Fibroblast of skin of left biceps (primary cell): ENCODE data around the gene STX16.
"Not testable (repeated sequence)": the region's sequence is repeated elsewhere in the genome, so short reads cannot be mapped to it uniquely, and the experiment has no call there.

Source experiments
- DNase-seq, 2 experiments: peaks; one replicate each; pipeline ENCODE4 v3.0.0-alpha.2; 2013; ENCODE audit warnings: low read depth in 2 of 2

Gene STX16

DNA sequence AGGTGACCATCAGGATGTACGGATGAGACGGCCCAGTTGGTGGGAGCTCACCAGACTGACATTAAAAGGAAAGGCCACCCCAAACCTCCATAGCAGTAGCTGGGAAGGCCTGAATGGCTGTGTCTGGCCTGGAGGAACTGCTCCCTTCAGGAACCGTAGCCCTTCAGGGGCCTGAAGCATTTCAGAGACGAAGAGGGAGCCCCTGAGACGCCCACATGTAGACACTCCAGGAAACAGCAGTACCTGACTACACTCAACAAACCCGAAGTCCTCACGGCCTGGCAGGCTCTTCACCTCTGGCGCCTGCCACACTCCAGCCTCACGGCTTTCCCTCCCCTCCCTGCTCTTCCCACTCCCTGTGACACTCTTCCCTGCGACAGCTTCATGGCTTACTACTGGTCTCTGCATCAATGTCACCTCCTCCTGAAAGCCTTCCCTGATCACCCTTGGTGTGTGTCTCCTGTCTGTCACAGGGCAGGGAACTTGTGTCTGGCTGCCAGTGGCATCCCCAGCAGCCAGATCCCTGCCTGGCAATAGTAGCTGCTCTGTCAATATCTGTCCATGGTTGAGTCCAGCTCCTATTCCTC lies 14.6 kb upstream of the STX16 start:
- no peak for DNase-seq

DNA sequence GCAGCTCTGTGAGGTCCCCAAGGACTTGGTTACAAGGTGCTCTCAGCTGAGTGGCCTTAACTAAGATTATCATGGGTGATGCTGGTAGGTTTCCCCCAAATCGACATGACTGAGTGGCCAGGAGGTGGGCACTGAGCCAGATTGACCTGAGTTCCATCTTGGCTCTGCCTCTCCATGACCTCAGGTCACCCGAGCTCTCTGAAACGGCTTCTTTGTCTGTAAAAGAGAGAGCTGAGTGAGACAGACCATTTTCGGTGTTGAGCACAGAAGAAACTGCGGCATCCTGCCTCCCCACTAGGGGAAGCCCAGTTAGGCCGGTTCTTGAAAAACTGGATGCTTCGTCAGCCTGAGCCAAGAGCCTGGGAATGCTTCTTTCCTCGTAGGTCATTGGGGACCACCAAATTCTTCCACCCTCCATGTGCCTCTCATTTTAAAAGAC lies 14.1 kb upstream of the STX16 start:
- DNase-seq: no peak

DNA sequence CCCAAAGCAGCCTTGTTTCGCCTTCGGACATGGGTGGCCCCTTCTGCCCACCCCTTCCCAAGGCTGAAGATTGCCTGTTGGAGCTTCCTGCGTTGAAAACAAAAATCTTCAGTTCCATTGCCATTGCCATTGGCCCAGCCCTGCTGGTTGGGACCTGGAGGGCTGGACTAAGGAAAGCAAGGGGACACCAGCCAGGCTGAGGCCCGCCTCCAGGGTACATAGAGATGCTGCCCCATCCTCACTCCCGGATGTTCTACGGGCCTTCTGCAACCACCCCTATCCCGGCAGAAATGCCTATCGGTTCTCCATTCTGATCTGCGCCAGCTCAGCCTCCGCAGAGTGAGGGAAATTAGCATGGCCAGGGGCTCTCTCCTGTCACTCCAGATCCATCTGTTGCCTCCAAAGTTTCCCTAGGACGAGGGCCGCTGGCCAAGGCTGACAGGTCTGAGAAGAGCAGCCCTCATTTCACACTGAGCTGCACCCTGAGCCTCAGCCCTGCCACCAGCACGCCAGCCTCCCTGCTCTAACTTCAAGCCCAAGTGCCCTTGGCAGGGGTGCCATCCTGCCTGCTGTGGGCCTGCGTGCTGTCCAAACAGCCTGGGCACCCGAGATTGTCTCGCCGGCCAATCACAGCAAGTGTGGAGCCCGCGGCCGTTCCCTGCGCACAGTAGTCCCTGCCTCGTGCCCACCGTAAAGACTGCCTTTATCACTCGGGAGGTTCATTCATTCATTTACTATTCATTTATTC lies 13.4 kb upstream of the STX16 start:
- no peak for DNase-seq

DNA sequence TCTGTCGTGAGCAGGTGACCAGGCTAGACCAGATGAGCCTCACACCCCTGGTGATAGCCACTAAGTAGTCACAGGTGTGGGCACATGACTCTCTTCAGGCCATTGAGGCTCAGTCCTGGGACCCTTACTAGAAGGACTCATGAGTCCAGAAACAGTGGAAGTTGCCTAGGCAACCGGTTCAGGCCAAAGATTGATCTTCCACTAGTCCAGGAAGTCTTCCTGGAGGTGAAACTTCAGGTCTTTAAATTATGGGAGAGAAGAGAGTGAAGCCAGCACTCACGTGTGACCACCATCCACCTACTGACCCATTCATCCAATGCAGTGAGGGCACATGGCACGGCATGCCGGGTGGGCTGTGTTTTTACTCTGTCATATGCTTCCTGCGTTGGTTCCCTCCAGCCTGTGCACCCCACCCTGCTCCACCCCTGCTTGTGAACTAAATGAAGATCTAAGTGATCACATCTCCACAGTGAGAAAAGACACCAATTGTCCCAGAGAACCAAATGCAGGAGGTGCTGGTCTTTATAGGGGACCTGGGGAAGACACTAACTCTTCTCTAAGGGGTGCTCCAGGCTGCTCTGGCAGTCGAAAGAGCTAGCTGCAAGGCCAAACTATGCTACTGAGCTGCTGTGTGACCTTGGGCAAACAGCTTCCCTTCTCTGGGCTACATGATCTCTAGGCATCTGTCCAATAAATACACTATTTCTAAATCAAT lies 12.5 kb upstream of the STX16 start:
- DNase-seq: no peak

DNA sequence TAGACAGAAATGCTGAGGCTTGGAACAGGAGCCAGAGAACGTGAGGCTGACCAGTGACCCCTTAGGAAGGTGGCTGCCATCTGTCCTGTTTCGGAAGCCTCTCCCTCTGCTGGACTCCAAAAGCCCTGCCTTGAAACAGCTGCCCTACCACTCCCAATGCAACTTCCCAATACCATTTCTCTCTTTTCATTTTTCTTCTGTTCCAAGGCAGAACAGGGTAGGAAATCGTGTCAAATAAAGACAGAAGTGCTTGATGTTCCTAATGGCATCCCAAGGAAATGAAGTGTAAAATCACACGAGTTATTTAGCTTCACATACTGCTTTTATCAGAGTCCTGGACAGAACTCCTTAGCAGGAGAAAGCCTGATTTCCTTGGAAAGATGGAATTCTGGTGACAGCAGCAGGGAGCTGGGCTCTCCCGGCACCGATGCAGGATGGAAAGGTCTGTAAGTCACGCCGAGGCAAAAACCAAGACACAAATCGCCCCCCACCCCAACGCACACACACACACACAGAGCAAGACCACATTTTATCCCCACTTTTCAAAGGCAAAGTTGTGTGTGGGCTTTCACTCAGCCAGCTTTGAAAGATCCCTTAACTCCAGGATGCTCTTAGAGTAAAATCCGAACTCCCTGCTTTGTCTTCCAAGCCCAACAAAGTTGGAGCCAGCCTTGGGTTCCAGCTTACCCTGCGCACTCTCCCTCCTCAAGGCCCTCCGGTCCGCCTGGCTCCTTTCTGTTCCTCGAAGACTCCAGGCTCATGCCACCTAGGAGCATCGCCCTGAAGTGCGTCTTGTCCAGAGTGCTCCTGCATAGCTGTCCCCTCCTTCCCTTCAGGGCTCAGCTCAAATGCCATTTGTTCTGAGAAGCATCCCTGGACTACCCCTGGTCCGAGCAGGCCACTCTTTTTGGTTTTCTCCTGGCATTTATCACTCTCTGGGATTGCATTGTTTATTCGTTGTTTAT lies 11.6 kb upstream of the STX16 start:
- DNase-seq: no peak

DNA sequence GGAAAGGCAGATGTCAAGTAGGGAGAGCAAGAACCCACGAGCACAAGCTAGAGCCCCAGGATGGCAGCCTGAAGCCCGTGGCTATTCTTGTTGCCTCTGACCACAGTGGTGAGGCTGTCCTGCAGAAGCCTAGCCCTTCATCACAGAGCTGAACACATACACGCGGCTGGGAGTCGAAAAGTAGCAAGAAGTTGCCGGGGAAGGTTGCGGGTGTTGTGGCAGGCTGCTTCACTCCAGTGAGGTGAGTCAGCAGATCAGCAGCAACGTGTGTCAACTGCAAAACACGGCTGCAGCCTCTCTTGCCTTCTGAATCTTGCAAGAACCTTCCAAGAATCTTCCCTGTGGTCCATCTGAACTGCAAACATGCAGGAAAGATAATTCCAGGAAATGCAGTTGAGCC lies 10.6 kb upstream of the STX16 start:
- DNase-seq: no peak

DNA sequence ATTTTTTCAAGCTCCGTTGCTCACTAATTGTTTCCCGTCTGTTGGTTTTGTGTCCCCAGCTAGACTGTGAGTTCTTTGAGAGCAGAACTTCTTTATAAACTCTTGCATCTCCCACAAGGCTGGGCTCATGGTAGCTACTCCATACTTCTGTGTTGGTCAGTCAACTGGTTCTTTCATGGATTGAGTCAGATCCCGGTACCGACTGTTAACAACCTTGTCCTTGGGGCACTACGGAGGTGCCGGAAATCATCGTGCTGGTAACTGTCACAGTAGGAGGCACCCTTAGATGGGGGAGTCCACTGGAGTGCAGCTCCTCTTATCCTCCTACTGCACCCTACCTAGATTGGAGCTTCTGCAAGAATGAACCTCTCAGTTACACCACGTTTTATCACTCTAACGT lies 8.6 kb upstream of the STX16 start:
- DNase-seq: no peak

DNA sequence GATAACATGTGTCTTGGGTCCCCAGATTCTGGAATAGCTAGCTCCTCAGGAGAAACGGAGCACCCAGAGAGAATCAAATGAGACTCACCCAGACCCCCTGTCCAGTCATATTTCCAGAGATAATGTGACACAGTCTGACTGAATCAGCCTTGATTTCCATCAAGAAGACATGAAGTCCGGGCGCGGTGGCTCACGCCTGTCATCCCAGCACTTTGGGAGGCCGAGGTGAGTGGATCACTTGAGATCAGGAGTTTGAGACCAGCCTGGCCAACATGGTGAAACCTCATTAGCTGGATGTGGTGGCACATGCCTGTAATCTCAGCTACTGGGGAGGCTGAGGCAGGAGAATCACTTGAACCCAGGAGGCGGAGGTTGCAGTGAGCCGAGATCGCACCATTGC lies 8.2 kb upstream of the STX16 start:
- DNase-seq: not testable (repeated sequence)

DNA sequence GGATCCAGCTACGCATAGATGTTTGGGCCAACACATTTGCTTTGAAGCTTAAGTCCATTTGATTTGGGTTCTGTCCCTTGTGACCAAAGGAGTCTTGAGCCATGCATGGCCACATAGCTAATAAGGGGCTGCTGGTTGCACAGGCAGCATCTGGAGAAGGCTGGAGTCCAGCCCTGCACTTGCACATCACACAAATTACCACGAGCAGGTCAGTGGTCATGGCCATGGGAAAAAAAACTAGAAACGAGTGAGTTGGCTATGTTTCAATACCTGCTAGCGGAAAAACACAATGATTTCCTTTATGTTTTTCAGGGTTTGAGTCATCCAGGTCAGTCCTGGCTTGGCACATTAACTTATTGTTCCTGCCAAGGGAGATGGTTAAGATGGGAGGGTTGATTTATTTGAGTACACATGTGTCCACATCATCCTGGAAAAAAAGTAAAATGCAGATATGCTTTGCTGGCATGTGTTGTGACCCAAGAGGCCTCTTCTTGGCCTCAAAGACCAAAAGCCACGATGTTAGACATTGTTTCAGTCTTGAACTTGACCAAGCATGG lies 5.6 kb upstream of the STX16 start:
- peak in 1 of 2 experiments; percentile 35 for DNase-seq

DNA sequence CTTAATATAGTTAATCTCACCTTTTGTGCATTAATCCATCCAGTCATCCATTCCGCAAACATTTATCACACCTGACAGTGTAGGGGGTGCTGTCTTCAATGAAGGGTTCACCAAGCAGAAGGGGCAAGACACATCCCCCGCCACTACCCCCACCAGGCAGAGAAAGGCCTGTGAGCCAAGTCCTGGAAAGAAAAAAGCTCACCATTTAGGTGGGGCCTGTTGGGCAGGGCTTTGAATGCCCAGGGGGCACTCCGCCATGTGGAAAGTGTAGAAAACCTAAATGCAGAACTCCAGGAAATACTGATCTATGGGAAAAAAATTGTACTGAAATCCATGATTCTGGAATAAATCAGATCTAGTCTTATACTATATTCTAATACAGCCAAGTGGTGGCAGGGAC lies 4.8 kb upstream of the STX16 start:
- no peak for DNase-seq

DNA sequence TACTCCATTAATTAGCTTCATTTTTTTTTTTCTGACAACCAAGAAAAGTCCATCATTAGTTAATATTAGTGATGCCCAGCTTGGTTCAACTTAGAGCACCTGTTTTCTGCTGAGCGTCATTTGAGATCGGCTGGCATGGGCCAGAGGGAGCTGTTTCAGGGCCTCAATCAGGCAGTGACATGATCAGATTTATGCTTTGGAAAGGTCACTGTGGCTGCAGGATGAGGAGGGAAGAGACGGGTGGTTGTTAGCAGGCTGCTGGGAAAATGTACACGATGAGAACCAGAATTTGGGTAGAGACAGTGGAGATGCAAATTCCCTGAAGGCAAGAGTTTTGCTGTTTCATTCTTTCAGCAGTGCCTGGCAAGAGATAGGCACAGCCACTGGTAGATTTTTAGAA lies 4.4 kb upstream of the STX16 start:
- DNase-seq: no peak

DNA sequence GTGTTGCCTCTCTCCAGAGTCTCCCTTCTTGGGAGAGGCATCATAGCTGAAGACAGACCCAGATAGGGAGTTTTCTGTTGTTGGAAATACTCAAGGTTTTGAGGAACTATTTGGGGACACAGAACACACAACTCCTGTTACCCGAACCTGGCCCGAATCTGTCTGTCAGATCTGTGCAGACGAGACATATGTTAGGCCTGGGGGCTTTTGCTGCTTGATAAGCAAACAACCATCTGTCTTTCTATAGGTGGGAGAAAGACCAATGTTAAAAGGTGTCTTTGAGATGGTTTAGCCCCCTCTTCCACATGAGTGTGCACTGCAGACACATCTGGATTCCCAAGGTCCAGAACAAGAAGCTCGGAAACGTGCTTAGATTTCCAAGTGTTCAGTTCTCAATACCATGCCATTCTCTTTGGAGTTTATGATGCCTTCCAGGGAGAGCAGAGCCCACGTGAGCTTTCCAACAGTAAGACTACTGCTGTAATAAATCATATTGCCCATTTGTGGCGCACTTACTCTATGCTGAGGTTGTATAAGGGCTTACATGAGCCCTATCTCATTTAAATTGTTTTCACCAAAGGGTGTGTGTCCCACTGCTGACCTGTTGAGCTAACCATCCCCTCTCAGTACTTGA lies 3.8 kb upstream of the STX16 start:
- DNase-seq: no peak

DNA sequence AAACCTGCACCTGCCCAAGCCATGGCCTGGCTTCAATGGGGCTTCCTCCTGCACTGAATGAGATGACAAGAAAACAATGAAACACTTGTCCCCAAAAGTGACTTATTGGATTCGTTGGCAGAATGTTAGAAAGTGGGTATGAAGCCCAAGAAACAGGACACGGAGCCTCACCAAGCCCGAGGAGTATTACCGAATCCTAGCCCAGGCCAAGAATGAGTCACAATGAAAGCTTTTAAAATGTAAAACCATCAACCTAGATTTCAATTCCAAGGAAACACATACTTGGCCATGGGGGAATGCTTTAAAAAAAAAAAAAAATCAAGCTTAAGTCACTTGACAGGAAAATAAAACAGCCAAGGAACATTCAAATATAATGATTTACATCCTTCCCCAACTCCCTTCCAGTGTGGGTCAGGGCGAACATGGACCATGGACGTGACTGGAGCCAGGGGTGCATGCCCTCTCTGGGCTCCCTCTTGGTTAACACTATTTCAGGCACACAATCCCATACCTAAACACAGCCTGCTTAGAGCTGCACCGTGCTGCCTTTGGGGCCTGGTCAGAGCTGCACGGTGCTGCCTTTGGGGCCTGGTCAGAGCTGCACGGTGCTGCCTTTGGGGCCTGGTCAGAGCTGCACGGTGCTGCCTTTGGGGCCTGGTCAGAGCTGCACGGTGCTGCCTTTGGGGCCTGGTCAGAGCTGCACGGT lies 3.1 kb upstream of the STX16 start:
- DNase-seq: peak in 1 of 2 experiments; percentile 20

DNA sequence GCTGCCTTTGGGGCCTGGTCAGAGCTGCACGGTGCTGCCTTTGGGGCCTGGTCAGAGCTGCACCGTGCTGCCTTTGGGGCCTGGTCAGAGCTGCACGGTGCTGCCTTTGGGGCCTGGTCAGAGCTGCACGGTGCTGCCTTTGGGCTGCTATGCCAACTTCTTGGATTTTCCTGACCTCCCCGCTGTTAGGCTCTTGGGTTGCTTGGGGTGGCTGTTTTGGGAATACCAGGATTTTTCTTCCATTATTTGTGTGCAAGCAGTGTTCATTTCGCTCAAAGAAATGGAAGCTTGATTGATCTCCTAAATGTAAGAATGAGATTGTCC lies 2.6 kb upstream of the STX16 start:
- DNase-seq: not testable (repeated sequence)

DNA sequence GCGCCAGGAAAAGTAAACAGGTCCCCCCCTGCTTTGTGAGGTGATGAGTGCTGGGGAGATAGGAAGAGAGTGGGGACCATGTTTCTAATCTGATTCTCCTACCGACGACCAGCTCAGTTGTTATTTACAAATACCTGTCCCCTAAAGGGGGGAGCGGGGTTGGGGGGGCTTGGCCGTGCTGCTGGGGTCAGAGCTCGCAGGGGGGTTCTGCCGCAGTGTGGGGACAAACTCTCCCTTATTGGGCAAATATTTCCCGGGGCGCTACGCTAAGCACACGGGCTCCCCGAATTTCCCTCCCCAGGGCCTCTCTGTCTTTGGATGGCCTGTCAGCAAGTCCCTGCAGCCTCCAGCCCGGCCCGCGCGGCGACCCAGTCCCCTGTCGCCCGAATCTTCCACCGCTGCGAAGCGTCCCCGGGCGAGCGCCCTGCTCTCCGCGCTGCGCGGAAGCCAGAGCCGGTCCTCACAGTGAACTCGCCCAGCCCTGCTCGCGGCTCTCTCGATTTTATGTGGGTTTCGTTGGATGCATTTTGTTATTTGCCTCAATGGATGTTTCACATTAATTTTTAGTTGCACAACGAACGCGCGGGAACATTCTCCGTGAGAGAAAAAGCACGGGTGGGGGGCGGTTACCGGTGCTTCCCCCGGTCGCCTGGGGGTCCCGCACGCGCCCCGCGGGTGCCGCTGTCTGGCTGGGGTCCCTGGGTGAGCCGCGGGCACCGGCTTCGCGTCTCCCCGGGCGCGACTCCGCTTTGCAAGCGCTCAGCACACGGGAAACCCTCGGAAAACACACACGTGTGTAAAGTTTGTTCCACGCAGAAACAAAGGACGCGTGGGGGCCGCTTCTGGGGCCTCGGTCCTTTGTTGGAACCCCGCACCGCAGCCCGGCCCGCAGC lies 1.5 kb upstream of the STX16 start:
- DNase-seq: no peak

DNA sequence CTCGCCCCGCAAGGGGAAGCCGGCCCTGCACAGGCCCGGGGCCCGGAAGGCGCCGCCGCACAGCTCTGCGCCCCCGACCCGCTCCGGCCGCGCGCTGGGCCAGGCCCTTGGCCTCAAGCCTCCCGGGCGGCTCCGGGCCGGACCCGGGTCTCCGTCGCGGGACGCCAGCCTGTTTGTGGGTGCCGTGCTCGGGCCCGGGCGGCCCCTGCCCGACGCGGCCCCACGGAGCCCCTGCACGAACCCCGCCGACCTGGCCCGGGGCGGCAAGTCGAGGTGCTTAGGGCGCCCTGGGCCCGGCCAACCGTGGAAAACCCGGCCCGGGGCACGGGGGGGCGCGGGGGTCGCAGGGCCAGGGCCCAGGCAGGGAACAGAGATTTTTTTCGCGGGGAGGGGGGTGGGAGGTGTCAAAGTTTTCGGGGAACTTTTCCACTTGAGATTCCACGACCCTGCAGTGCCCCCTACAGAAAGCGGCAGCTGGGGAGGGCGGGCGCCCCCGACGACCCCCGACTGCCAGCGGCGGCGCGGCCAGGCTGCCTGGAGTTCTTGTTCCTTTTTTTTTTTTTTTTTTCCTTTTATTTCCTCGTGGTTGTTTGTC lies 805 bp upstream of the STX16 start:
- DNase-seq: no peak

DNA sequence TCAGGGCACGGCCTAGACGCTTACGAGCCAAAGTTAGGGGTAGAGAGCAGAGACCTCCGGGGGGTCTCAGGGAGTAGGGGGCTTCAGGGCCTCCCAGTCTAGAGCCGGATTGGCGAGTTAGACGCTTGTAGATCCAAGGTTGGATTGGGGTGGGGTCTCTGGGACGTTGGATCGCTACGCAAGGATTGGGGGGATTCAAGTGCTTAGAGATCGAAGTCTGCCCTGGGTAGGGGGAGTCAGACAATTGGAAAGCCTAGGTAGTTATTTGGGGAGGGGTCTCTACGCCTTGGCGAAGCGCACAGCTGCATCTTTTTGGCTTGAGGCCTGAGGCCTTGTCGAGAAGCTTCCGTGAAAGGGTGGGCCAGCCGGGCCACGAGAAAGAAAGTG lies 469 bp downstream of the STX16 start:
- no peak for DNase-seq

DNA sequence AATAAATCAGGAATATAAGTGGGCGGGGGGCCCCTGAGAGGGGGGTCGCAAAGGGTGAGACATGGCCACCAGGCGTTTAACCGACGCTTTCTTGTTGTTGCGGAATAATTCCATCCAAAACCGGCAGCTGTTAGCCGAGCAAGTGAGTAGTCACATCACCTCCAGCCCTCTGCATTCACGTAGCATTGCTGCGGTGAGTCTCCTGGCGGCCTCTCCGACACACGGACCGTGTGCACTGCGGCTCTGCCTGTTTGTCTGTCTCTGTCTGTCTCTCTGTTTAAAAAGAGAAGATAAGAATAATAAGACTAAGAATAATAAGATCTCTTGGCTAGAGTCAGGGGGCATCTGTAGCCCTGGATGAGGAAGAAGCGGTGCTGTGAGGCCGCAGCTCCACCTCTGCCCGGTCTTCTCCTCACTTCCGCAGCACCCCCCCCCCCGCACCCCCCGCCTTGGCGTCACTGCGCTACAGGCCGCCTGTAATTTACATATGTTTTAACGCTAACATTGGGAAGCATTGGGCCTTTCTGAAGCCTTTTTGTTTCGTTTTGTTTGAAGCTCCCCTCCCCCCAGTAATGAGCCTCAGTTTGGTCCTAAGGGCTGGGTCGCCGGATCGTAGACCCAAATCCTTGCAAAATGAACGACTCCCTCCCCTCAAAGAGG lies 993 bp downstream of the STX16 start:
- peak in 1 of 2 experiments; percentile 27 for DNase-seq
